HG02970 (cell line): ENCODE measurements around the gene EXOSC3.
"Not testable (repeated sequence)": the region's sequence is repeated elsewhere in the genome, so short reads cannot be mapped to it uniquely, and the experiment has no call there.

Source experiments
- ATAC-seq: cut with Tn5 transposase; IDR thresholded peaks from one replicate; pipeline ENCODE4 v1.9.1; 2021; ENCODE audit warnings: mild to moderate bottlenecking, moderate library complexity, moderate number of reproducible peaks; ENCODE audit not compliant: unreplicated experiment, low FRiP score

Gene EXOSC3

GRCh38 chr9:37778534-37778933 is 6.3 kb downstream of the EXOSC3 start:
- ATAC-seq = no peak

- ATAC-seq = no peak
These were observed 8.5 kb downstream of the EXOSC3 start for GRCh38 chr9:37776328-37776727.

GRCh38 chr9:37775216-37775919 is 9.5 kb downstream of the EXOSC3 start:
- ATAC-seq = no peak

GRCh38 chr9:37769995-37770394 is 14.9 kb downstream of the EXOSC3 start:
- ATAC-seq = no peak

- ATAC-seq = no peak
These were observed 15.6 kb downstream of the EXOSC3 start for GRCh38 chr9:37769306-37769705.

- ATAC-seq = not testable (repeated sequence)
These were observed 19.6 kb downstream of the EXOSC3 start for GRCh38 chr9:37765263-37765662.

GRCh38 chr9:37761511-37761910 is 23.4 kb downstream of the EXOSC3 start:
- no peak for ATAC-seq

- ATAC-seq = no peak
These were observed 24.3 kb downstream of the EXOSC3 start for GRCh38 chr9:37760416-37761161.

GRCh38 chr9:37758747-37759146 is 26.1 kb downstream of the EXOSC3 start:
- no peak for ATAC-seq

- ATAC-seq = no peak
These were observed 31.2 kb downstream of the EXOSC3 start, which contains the start of gene TRMT10B for GRCh38 chr9:37753489-37754190. Gene TRMT10B (plus strand): TSS chr9:37753805. CDS start chr9:37761932, 8,127 bp downstream.

- ATAC-seq = no peak
These were observed 32.0 kb downstream of the EXOSC3 start for GRCh38 chr9:37752642-37753488.

- not testable (repeated sequence) for ATAC-seq
These were observed 32.8 kb downstream of the EXOSC3 start for GRCh38 chr9:37752112-37752511.

- ATAC-seq = not testable (repeated sequence)
These were observed 33.2 kb downstream of the EXOSC3 start for GRCh38 chr9:37751704-37752103.

GRCh38 chr9:37751186-37751585 is 33.7 kb downstream of the EXOSC3 start:
- ATAC-seq = no peak

- ATAC-seq = no peak
These were observed 35.7 kb downstream of the EXOSC3 start for GRCh38 chr9:37749129-37749528.

- ATAC-seq = no peak
These were observed 37.6 kb downstream of the EXOSC3 start for GRCh38 chr9:37747271-37747753.

- no peak for ATAC-seq
These were observed 38.2 kb downstream of the EXOSC3 start for GRCh38 chr9:37746448-37747270.

- no peak for ATAC-seq
These were observed 38.9 kb downstream of the EXOSC3 start for GRCh38 chr9:37745970-37746369.

- ATAC-seq = no peak
These were observed 44.1 kb downstream of the EXOSC3 start for GRCh38 chr9:37740631-37741328.
